PC-3 (cell line): ENCODE measurements around the gene WDR1. TPM values are rescaled to one million over a fixed set of nuclear protein-coding genes. Genes with fewer than 3 reads are reported as not detected.

Source experiments
- ATAC-seq: fragments of 200-7000 bp; cut with Tn5 transposase; 2 replicates; pipeline ENCODE4 v1.9.1; 2020; ENCODE audit warnings: mild to moderate bottlenecking, moderate library complexity
- BruUV-seq: library from RNA; stranded (reverse); fragments of 400-500 nt; replicated peaks from 2 replicates; lab custom pipeline; 2021; lab: Mats Ljungman, UMichigan
- CTCF ChIA-PET: fragments of 300-600 bp; sonication (Branson Sonifier 250); formaldehyde crosslinking; loops from one replicate; lab custom pipeline; 2022; ENCODE audit warnings: antibody characterized with exemption; lab: Charles Lee
- POLR2A ChIA-PET: fragments of 300-600 bp; sonication (Branson Sonifier 250); formaldehyde crosslinking; loops from one replicate; lab custom pipeline; 2022; ENCODE audit warnings: antibody characterized with exemption; ENCODE audit not compliant: unreplicated experiment; lab: Charles Lee
- DNase-seq: peaks from one replicate; pipeline ENCODE4 v3.0.0-alpha.2; 2015
- H2AFZ ChIP-seq: fragments of 300-600 bp; sonication (generic); 2 replicates; pipeline ENCODE4 v1.6.0; 2016; ENCODE audit warnings: antibody characterized with exemption, low read length
- H3F3A ChIP-seq: fragments of 300-600 bp; sonication (generic); one replicate; pipeline ENCODE4 v1.6.0; 2017; ENCODE audit warnings: antibody characterized with exemption, low read length, control low read depth, mild to moderate bottlenecking; ENCODE audit not compliant: unreplicated experiment
- H3K27ac ChIP-seq: fragments of 300-600 bp; sonication (generic); 2 replicates; pipeline ENCODE4 v1.5.1; 2016; ENCODE audit warnings: mild to moderate bottlenecking, low read length
- H3K27me3 ChIP-seq: fragments of 300-600 bp; sonication (generic); 2 replicates; pipeline ENCODE4 v1.6.1; 2016; ENCODE audit warnings: low read length, mixed read lengths
- H3K36me3 ChIP-seq: fragments of 300-600 bp; sonication (generic); 2 replicates; pipeline ENCODE4 v1.6.1; 2016; ENCODE audit warnings: low read depth, mixed run types, low read length, mixed read lengths
- H3K4me1 ChIP-seq: fragments of 300-600 bp; sonication (generic); 2 replicates; pipeline ENCODE4 v1.5.1; 2016; ENCODE audit warnings: low read length; ENCODE audit not compliant: insufficient read depth
- H3K4me2 ChIP-seq: fragments of 300-600 bp; sonication (generic); 2 replicates; pipeline ENCODE4 v1.6.0; 2016; ENCODE audit warnings: low read length
- H3K4me3 ChIP-seq: fragments of 300-600 bp; sonication (generic); 2 replicates; pipeline ENCODE4 v1.5.1; 2016; ENCODE audit warnings: mild to moderate bottlenecking, low read length, mixed read lengths
- H3K79me2 ChIP-seq: fragments of 300-600 bp; sonication (generic); 2 replicates; pipeline ENCODE4 v1.6.1; 2017; ENCODE audit warnings: low read length, mixed read lengths
- H3K9ac ChIP-seq: fragments of 300-600 bp; sonication (generic); 2 replicates; pipeline ENCODE4 v1.6.0; 2016; ENCODE audit warnings: mild to moderate bottlenecking, low read length
- H3K9me2 ChIP-seq: fragments of 300-600 bp; sonication (generic); replicated peaks from 2 replicates; pipeline ENCODE4 v1.6.1; 2016; ENCODE audit warnings: mixed run types, low read length, mixed read lengths
- H3K9me3 ChIP-seq: fragments of 300-600 bp; sonication (generic); 2 replicates; pipeline ENCODE4 v1.6.1; 2016; ENCODE audit warnings: low read length, mixed read lengths
- H4K20me1 ChIP-seq: fragments of 300-600 bp; sonication (generic); 2 replicates; pipeline ENCODE4 v1.6.1; 2016; ENCODE audit warnings: low read length, mixed read lengths
- EZH2 ChIP-seq: fragments of 300-600 bp; sonication (generic); IDR thresholded peaks from one replicate; pipeline ENCODE4 v1.6.1; 2017; ENCODE audit warnings: antibody characterized with exemption, mild to moderate bottlenecking, low read length; ENCODE audit not compliant: unreplicated experiment
- EZH2phosphoT487 ChIP-seq: fragments of 300-600 bp; sonication (generic); IDR thresholded peaks from 2 replicates; pipeline ENCODE4 v1.6.1; 2018; ENCODE audit warnings: mild to moderate bottlenecking, antibody characterized with exemption, low read length, borderline replicate concordance
- intact Hi-C: fragments of 100-400 bp; cut with micrococcal nuclease; formaldehyde crosslinking; loops from 2 replicates; pipeline ENCODE4 v1.9.0; 2023
- total RNA-seq: library from RNA; depleted of rRNA; stranded (reverse); fragments of >200 nt; gene quantifications from 2 replicates; pipeline ENCODE4 v1.2.3, GENCODE V29; 2014
- TF ChIP-seq, protein P1 (sequence below): fragments of 300-600 bp; sonication (generic); conservative IDR thresholded peaks from 2 replicates; pipeline ENCODE4 v1.5.1; 2017; ENCODE audit warnings: antibody characterized with exemption, low read depth, mild to moderate bottlenecking, low read length

WDR1 gene
- total RNA-seq, 1 experiment from 2014 or later, result 150 TPM

DNA sequence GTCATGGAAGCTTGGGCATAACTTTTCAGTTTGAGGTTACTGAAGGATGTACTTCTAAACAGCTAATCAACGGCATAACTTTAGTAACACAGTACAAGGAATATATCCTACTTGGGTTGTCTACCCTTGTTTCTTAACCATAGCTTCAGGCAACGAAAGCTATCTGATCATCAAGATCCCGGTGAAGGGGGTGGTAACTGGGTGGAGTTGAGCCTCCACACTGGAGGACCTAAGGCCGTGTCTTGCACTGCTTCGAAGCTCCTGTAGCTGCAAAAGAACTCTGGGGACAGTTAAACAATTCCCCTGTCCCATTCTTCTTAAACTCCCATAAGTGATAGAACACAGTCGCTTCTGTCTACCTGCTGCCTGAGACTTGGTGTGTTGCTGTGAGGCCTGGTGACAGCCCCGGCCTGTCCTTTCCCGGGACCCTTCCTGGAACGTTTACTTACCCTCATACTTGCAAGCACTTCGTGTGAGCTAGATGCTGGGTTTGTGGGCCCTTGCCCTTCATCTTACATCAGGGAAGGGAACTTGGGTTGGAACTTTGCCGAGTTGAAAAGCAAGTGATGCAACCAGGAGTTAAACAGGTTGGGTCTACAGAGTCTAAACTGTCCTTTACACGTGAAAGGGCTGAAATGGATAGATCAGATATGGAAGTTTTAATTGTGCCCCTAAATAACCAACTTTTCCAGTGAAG lies 5.8 kb upstream of the WDR1 start:
- DNase-seq, result no peak
- ChIA-PET CTCF (no interaction called here), POLR2A (no interaction called here)
- no peaks in the 10 kb centered on the region for H3K36me3 ChIP-seq
- BruUV-seq, result no TSS peak
- H4K20me1 ChIP-seq, result no peaks in the 10 kb centered on the region
- no peaks in the 10 kb centered on the region for H3F3A ChIP-seq
- H3K79me2 ChIP-seq, result no peaks in the 10 kb centered on the region
- intact Hi-C loops, result no loop called here
- ATAC-seq, result no peak
- H3K4me1 ChIP-seq, result peaks cover 3% of the 10 kb centered on the region; the same call in 1 of the 2 replicates
- H3K4me3 ChIP-seq, result no peak overlapping the region
- H3K4me2 ChIP-seq, result no peak overlapping the region
- H2AFZ ChIP-seq, result no peak overlapping the region
- no peaks in the 10 kb centered on the region for H3K9me3 ChIP-seq
- H3K27me3 ChIP-seq, result no peaks in the 10 kb centered on the region
- no peak overlapping the region for H3K9ac ChIP-seq
- H3K9me2 ChIP-seq, result no peaks in the 10 kb centered on the region
- no peak overlapping the region for H3K27ac ChIP-seq
- TF ChIP-seq, protein P1, sequence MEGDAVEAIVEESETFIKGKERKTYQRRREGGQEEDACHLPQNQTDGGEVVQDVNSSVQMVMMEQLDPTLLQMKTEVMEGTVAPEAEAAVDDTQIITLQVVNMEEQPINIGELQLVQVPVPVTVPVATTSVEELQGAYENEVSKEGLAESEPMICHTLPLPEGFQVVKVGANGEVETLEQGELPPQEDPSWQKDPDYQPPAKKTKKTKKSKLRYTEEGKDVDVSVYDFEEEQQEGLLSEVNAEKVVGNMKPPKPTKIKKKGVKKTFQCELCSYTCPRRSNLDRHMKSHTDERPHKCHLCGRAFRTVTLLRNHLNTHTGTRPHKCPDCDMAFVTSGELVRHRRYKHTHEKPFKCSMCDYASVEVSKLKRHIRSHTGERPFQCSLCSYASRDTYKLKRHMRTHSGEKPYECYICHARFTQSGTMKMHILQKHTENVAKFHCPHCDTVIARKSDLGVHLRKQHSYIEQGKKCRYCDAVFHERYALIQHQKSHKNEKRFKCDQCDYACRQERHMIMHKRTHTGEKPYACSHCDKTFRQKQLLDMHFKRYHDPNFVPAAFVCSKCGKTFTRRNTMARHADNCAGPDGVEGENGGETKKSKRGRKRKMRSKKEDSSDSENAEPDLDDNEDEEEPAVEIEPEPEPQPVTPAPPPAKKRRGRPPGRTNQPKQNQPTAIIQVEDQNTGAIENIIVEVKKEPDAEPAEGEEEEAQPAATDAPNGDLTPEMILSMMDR, result no peak
- TF ChIP-seq EZH2 (no peak), EZH2phosphoT487 (no peak)

DNA sequence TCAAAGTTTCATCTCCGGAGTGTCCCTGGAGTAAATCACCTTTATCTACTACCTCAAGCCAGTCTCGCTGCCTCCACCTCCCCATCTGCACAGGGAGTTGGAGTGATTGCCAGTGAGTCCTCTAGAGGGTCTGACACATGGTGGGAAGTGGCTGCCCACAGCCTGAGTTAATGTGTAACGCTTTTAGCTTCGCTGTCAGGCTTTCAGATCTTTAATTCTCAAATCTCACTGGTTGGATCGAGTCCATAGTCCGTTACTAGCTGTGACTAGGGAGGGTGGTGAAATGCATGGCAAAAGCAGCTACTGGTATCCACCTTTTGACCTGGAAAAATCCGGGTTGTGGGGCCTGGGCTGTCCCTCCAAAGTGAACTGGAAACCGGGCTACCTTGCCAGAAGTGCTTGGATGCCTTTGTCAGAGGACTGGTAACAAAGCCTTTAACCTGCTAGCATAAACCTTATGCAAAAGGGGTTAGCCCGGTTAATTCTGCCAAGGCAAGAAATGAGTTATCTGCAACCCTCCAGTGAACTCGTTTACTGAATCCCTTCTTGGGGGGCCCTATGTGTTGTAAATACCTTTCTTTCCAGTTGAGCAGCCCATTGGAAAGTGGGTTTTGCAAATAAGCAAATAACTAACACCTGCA lies 5.1 kb upstream of the WDR1 start:
- no peak overlapping the region for H3K4me3 ChIP-seq
- H4K20me1 ChIP-seq, result no peaks in the 10 kb centered on the region
- no peak overlapping the region for H3K27ac ChIP-seq
- H3K4me1 ChIP-seq, result peaks cover 6% of the 10 kb centered on the region; the same call in 1 of the 2 replicates
- H3K79me2 ChIP-seq, result no peaks in the 10 kb centered on the region
- ChIA-PET CTCF (no interaction called here), POLR2A (no interaction called here)
- H3K27me3 ChIP-seq, result no peaks in the 10 kb centered on the region
- DNase-seq (no peak), ATAC-seq (no peak)
- H3K4me2 ChIP-seq, result no peak overlapping the region
- TF ChIP-seq, protein P1, result no peak
- TF ChIP-seq EZH2phosphoT487, result no peak
- no peak for TF ChIP-seq EZH2
- no peaks in the 10 kb centered on the region for H3F3A ChIP-seq
- no peaks in the 10 kb centered on the region for H3K9me2 ChIP-seq
- no peak overlapping the region for H3K9ac ChIP-seq
- BruUV-seq, result no TSS peak
- no peaks in the 10 kb centered on the region for H3K36me3 ChIP-seq
- no peak overlapping the region for H2AFZ ChIP-seq
- intact Hi-C loops, result no loop called here
- no peaks in the 10 kb centered on the region for H3K9me3 ChIP-seq
